GM13976 (cell line): ENCODE data around the gene SF1.

ENCODE experiments used
- DNase-seq: peaks from one replicate; pipeline ENCODE4 v3.0.0; 2012; ENCODE audit warnings: low spot score
- CTCF ChIP-seq: IDR thresholded peaks from 2 replicates; pipeline ENCODE4 v1.5.1; 2012; ENCODE audit warnings: borderline replicate concordance, mild to moderate bottlenecking; ENCODE audit not compliant: insufficient read depth; ENCODE audit errors: extremely low read depth, missing control alignments, control extremely low read depth
- in situ Hi-C: fragments of 300-500 bp; cut with MboI; formaldehyde crosslinking; loops from one replicate; pipeline ENCODE4 v1.12.0; 2022; ENCODE audit warnings: low sequenced_read_pairs, mixed read lengths, inconsistent platforms; ENCODE audit not compliant: unreplicated experiment

SF1 gene

GRCh38 chr11:64765291-64765850 is 13.0 kb downstream of the SF1 start:
- no peak for TF ChIP-seq CTCF
- DNase-seq = peak; percentile 7
- in situ Hi-C loops = no loop called here

DNA sequence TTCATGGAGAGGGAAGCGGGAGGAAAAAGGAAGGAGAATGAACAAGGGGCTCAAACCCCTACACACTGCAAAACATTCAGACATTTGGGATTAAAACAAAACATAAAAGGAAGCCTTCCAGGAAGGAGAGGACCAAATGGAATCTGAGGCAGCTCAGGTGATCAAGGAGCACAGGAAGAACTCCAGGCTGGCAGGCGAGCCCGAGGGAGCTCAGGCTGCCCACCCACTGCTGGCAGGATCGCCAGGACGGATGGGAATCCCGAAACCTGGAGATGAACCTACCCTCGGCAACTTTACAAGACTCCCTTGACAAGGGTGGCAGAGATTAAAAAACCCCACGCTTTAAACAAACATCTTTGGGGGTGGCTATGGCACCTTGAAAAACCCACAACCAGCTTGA is 13.6 kb downstream of the SF1 start:
- DNase-seq = peak; percentile 4
- in situ Hi-C loops = no loop called here
- no peak for TF ChIP-seq CTCF

DNA sequence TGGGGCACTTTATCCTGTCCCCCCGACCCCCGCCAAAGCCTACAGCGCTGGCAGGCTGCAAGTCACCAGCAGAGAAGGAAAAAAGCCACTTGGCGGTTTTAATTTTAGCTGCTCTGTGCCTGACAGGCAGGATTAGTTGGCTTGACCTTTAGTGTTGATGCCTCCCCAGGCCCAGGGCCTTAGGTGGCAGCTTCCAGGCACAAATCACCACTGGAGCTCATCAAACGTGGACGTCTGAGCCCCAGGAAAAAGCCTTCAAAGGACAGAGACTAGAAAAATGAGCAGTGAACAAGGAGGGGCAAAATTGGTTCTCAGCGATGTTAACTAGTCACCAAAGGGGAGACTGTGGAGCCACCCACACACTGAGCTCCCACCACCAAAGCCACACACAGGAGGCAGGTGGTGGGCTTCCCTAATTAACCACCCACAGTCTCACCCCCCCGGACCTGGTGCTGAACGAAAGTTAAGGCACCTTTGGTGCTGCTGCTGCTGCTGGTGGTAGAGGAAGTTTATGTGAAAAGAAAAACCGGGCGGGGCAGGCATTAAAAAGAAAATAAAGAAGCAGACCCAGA is 14.2 kb downstream of the SF1 start:
- no peak for TF ChIP-seq CTCF

DNA sequence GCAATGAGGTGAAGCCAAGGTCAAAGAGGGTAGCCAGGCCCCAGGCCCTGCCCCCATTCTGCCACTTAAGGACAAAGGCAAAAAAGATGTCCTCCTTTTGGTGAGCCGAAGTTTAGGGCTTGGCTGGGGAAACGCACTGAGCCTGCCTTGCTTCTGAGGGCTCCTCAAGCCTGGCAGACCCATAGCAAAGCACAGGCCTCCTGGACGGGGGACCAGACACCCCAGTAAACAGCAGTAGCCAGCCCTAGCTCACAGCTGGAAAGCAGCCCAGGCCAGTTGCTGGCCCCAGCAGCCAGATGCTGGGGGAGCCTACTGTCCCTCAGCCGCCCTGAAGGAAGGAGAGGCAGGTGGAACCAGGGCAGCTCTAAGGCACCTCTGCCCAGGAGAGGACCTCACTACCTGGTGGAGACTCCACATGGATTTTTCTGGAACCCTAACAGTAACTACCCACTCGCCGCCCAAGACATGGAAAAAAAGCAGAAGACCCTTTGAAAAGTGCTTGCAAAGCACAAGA is 14.8 kb downstream of the SF1 start:
- peak; percentile 22 for DNase-seq
- in situ Hi-C loops = no loop called here
- no peak for TF ChIP-seq CTCF

More for the DNA sequence above, 14.2 kb downstream of the SF1 start:
- DNase-seq = peak; percentile 25
- in situ Hi-C loops = no loop called here

- peak; percentile 22 for DNase-seq
- TF ChIP-seq CTCF = no peak
- in situ Hi-C loops = no loop called here
Measured at GRCh38 chr11:64762674-64763525, 15.4 kb downstream of the SF1 start.

DNA sequence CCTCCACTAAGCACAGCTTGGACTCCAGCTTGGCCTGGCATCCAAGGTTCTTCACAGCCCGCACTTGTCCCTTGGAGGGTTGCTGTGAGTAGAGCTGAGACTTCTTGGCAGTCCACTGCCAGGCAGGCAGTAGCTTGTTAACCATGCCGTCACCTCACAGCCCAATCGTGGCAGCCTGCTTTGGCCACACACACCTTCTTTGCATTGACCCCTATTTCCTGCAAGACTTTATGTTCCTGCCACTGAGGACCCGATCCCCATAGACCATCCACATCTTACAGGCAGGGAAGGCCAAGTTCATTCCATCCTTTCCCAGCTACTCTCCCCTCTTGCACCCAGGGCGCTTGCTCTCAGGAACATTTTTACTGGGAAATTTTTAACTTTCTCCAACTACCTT is 16.1 kb downstream of the SF1 start:
- DNase-seq = peak; percentile 38
- in situ Hi-C loops = no loop called here
- TF ChIP-seq CTCF = no peak
